DND-41 (cell line): ENCODE data around the gene CNTFR.

Source experiments
- EZH2 ChIP-seq: IDR thresholded peaks from 3 replicates; pipeline ENCODE4 v1.6.1; 2012; ENCODE audit warnings: borderline replicate concordance, low read depth, mild to moderate bottlenecking, moderate library complexity, low read length, inconsistent platforms; ENCODE audit not compliant: severe bottlenecking
- TF ChIP-seq, protein P1 (sequence below): IDR thresholded peaks from 2 replicates; pipeline ENCODE4 v1.5.1; 2012; ENCODE audit warnings: borderline replicate concordance, low read length, moderate library complexity, mild to moderate bottlenecking; ENCODE audit not compliant: poor library complexity, severe bottlenecking; ENCODE audit errors: extremely low read depth

DNA sequence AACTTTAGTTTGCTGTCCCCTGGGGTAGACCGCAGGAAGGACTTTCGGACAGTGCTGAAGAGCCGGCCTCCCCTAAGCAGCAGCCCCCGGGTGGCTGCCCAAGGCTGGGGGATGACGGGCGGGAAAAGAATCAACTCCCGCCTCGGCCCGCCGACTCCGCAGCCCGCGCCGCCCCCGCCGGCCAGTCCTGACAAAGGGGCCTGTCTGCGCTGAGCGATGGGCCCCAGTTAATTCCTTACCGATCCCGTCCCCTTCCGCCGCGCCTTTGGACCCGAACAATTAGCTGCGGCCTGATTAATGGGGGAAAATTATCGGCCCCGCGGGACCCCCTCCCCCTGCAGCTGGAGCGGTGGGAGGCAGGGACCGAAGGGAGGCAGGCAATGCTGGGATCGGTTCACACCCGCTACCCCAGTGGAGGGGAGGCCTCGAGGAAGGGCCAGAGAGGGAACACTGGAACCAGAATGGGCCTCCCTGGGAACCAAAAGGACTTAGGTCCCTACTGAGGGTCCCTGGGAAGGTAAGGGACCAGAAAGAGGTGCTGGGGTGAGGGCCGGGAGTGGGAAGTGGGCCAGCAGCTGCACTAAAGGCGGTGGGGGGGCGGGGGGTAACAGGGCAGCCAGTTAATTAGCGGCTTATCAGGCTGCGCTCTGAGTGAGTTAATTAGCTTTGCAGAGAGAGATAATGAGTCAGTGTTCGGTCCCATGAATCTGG lies 35.1 kb upstream of the CNTFR start:
- TF ChIP-seq, protein P1, sequence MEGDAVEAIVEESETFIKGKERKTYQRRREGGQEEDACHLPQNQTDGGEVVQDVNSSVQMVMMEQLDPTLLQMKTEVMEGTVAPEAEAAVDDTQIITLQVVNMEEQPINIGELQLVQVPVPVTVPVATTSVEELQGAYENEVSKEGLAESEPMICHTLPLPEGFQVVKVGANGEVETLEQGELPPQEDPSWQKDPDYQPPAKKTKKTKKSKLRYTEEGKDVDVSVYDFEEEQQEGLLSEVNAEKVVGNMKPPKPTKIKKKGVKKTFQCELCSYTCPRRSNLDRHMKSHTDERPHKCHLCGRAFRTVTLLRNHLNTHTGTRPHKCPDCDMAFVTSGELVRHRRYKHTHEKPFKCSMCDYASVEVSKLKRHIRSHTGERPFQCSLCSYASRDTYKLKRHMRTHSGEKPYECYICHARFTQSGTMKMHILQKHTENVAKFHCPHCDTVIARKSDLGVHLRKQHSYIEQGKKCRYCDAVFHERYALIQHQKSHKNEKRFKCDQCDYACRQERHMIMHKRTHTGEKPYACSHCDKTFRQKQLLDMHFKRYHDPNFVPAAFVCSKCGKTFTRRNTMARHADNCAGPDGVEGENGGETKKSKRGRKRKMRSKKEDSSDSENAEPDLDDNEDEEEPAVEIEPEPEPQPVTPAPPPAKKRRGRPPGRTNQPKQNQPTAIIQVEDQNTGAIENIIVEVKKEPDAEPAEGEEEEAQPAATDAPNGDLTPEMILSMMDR = no peak
- no peak for TF ChIP-seq EZH2
